HG02588 (cell line): ENCODE data around the gene NDOR1.
"Not testable (repeated sequence)": the region's sequence is repeated elsewhere in the genome, so short reads cannot be mapped to it uniquely, and the experiment has no call there.

Experiments used
- ATAC-seq: cut with Tn5 transposase; IDR thresholded peaks from one replicate; pipeline ENCODE4 v1.9.1; 2021; ENCODE audit warnings: mild to moderate bottlenecking, moderate library complexity; ENCODE audit not compliant: unreplicated experiment

The NDOR1 gene

DNA sequence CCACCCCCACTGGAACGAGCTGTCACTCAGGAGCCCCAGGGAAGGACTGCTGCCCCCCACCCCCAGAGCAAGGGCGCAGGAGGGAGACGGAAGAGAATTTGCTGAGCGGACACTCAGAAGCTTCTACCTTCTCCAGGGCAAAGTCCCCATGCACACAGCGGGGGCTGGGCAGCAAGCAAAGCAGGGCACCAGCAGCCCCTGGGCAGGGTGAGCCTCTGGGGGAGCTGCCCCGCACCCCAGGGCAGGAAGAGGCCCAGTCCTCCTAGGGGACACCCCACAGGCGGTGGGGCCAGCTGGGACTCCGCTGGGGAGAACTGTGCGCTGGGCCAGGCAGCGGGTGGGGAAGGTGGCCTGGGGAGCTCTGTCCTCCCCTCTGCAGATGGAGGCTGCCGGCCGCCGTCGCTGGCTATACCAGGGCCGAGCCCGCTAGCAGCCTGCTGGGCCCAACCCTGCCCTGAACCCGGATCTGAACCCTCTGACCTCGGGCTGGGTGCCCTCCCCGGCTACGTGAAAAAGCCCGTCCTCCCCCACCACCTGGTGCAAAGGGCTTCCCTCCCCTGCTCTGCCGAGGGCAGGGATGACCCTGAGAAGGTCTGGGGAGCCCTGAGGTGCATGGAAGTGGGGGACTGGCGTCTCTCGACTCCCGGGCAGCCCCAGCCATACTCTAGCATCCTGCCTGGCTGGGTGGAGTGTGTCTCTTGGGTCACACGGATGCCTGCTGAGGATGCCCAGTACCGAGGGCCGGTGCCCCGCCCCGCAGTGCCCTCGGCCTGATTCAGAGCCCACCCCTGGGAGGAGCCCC, 24.6 kb downstream of the NDOR1 start:
- no peak for ATAC-seq

- no peak for ATAC-seq
These were observed 25.3 kb downstream of the NDOR1 start, which contains the start of gene SLC34A3 for GRCh38 chr9:137230705-137231371. TSS of gene SLC34A3 (plus strand) at chr9:137230901. CDS start at chr9:137231703, 802 bp downstream.

DNA sequence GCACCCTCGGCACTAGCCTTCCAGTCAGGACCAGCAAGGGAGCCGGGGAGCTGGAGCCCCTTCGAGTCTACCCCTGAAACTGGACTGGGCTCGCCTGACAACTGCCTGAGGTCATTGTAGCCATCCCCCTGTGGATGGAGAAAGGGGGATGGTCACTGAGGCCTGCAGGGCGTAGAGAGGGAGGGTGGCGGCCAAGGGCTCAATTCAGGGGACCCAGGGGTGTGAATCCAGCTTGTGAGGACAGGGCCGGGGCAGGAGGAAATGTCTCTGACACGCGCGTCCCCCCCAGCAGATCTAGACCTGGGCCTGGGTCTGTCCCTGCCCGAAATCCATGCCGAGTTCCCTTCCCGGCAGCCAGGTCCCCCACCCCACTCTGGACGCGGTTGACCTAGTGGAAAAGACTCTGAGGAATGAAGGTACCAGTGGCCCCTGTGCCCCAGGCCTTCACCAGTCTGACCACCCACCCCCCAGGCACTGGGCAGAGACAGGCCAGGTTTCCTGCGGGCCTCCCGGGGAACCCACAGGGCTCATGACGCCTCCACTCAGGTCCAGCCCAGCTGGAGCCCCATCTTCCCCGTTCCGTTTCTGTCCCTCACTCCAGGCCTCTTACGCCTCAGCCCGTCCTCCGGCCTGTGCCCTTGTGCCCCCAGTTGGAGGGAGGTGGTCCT, 26.0 kb downstream of the NDOR1 start:
- no peak for ATAC-seq

DNA sequence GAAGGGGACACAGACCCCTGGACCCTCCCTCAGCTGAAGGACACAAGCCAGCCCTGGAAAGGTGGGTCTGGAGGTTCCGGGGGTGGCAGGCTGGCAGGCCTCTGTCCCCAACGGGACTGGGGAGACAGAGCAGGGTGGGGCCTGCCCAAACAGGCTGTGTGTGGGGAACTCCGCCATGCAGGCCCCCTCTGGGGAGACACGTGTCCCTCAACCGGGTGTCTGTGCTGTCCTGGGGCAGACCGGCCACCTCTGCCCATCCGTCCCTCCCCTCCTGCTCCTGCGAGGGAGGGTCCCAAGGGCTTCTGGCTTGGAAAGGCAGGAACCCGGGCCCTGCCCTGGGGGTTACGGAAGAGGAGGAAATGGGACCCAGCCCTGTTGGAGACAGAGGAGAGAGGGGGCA, 26.6 kb downstream of the NDOR1 start:
- ATAC-seq, result no peak

- ATAC-seq, result no peak
These were observed 27.0 kb downstream of the NDOR1 start for GRCh38 chr9:137232510-137232909.

DNA sequence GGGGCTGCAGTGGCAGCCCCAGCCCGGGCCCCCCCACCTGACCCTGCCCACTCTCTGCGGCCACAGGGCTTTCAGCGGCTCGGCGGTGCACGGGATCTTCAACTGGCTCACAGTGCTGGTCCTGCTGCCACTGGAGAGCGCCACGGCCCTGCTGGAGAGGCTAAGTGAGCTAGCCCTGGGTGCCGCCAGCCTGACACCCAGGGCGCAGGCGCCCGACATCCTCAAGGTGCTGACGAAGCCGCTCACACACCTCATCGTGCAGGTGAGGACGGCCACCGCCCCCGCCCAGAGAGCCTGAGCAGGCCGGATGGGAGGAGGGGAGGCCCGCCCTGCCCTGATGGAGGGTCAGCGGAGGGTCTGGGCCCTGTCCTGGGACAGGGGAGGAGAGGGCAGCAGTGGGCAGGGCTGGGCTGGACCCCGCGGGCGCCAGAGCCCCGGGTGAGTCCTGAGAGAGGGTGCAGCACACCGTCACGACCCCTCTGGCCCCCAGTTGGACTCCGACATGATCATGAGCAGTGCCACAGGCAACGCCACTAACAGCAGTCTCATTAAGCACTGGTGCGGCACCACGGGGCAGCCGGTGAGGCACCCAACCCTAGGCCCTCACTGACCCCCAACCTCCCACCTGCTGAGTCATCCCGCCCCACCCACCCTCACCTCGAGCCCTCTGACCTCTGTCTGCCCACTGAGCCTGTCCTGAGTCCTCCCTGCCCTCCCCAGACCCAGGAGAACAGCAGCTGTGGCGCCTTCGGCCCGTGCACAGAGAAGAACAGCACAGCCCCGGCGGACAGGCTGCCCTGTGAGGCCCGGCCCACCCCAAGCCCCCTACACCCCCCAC, 27.9 kb downstream of the NDOR1 start:
- no peak for ATAC-seq

- ATAC-seq, result no peak
These were observed 28.7 kb downstream of the NDOR1 start for GRCh38 chr9:137234055-137234697.

- no peak for ATAC-seq
These were observed 29.4 kb downstream of the NDOR1 start for GRCh38 chr9:137234758-137235423.

- no peak for ATAC-seq
These were observed 30.1 kb downstream of the NDOR1 start for GRCh38 chr9:137235424-137236237.

- no peak for ATAC-seq
These were observed 30.9 kb downstream of the NDOR1 start for GRCh38 chr9:137236238-137236935.

- no peak for ATAC-seq
These were observed 31.5 kb downstream of the NDOR1 start for GRCh38 chr9:137236936-137237421.

DNA sequence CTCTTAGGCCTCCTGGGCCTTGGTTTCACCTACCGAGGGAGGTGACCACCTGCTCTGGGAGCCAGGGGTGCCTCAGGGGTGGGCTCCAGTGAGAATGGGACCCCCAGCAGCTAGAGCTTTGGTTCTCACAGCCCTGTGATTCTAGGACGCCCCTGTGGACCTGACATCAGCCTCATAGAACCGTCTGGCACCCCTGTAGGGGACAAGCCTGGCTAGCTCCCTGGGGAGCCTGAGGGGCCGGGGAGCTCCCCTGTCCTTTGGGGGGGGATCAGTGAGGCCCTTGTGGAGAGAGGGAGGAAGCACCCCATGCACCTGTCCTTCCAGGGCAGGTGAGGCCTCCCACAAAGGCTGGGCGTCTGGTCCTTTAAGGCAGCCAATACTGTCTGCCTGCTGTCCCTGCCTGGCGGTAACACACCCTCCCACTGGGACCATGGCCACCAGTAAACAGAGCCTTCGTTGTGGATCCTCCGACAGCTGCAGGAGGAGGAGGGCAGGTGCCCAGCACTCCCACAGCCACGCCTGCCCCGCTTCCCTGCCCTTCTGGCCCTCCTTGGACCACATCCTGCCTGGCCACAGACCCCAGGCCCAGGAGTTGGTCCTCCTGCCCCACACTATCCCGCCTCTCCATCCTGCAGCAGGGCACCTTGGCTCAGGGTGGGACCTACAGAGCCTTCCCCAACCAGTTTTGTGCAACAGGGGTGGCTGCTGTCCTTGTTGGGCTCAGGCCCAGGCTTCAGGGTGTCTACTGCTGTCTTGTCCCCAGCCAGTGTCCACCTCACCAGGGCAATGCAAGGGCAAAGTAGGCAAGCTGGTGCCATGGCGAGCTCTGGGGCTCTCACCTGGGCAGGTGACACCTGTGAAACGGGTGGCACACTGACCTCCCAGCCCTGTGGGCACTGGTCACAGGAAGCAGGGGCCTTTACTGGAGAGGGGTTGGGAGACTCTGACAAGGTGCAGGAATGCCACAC, 32.5 kb downstream of the NDOR1 start:
- ATAC-seq, result no peak

GRCh38 chr9:137239541-137240200, 34.2 kb downstream of the NDOR1 start:
- not testable (repeated sequence) for ATAC-seq

- peak; percentile 22 for ATAC-seq
These were observed 34.9 kb downstream of the NDOR1 start for GRCh38 chr9:137240318-137240840.

GRCh38 chr9:137240841-137241489, 35.5 kb downstream of the NDOR1 start, which contains the start of gene TUBB4B:
TSS of gene TUBB4B (plus strand) at chr9:137241287. CDS start at chr9:137241361, 74 bp downstream.
- ATAC-seq, result peak; percentile 67
